GM19324 (cell line): ENCODE data around the gene FRMD4A.
"Not testable (repeated sequence)": the region's sequence is repeated elsewhere in the genome, so short reads cannot be mapped to it uniquely, and the experiment has no call there.

Experiments used
- ATAC-seq: cut with Tn5 transposase; IDR thresholded peaks from one replicate; pipeline ENCODE4 v1.9.1; 2021; ENCODE audit warnings: mild to moderate bottlenecking, moderate library complexity; ENCODE audit not compliant: unreplicated experiment, low FRiP score

Gene FRMD4A

GRCh38 chr10:14068601-14069250, 262.0 kb downstream of the FRMD4A start:
- no peak for ATAC-seq

- ATAC-seq = not testable (repeated sequence)
Observed at GRCh38 chr10:14067638-14068037, 263.1 kb downstream of the FRMD4A start.

GRCh38 chr10:14066106-14066505, 264.6 kb downstream of the FRMD4A start:
- ATAC-seq = no peak

GRCh38 chr10:14063531-14064285, 267.0 kb downstream of the FRMD4A start:
- ATAC-seq = no peak

GRCh38 chr10:14062528-14063260, 268.0 kb downstream of the FRMD4A start:
- no peak for ATAC-seq

- no peak for ATAC-seq
Observed at GRCh38 chr10:14060320-14061070, 270.2 kb downstream of the FRMD4A start.

- no peak for ATAC-seq
Observed at GRCh38 chr10:14056610-14057332, 274.0 kb downstream of the FRMD4A start.

GRCh38 chr10:14052931-14053330, 277.8 kb downstream of the FRMD4A start:
- no peak for ATAC-seq

GRCh38 chr10:14050598-14050997, 280.1 kb downstream of the FRMD4A start:
- ATAC-seq = no peak

GRCh38 chr10:14048930-14049613, 281.7 kb downstream of the FRMD4A start:
- no peak for ATAC-seq

- no peak for ATAC-seq
Observed at GRCh38 chr10:14047431-14047830, 283.3 kb downstream of the FRMD4A start.

GRCh38 chr10:14042051-14042450, 288.7 kb downstream of the FRMD4A start:
- not testable (repeated sequence) for ATAC-seq

- no peak for ATAC-seq
Observed at GRCh38 chr10:14040787-14041631, 289.7 kb downstream of the FRMD4A start.

GRCh38 chr10:14039968-14040668, 290.6 kb downstream of the FRMD4A start:
- no peak for ATAC-seq

- no peak for ATAC-seq
Observed at GRCh38 chr10:14036233-14036632, 294.5 kb downstream of the FRMD4A start.

- no peak for ATAC-seq
Observed at GRCh38 chr10:14035506-14035905, 295.2 kb downstream of the FRMD4A start.

GRCh38 chr10:14032406-14032998, 298.2 kb downstream of the FRMD4A start:
- ATAC-seq = no peak

GRCh38 chr10:14026325-14026724, 304.4 kb downstream of the FRMD4A start:
- no peak for ATAC-seq
